ENCODE data around the gene STYX.

STYX gene

DNA sequence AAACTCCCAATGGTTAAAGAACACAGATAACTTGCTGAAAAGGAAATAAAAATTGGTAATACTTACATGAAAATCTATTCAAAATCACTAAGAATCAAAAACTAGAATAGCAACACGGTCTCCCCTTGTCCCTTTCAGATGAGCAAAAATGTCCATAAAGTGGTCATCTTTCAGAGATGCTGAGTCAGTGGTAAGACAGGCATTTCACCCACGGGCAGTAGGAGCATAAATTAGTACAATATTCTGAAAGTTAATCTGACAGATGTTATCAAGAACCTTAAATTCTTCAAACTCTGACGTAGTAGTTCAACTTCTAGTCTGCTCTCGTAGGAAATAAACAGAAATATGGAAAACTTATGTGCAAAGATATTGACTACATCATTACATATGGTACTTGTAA is 94.5 kb downstream of the STYX start:
- TF ChIP-seq, protein P1, sequence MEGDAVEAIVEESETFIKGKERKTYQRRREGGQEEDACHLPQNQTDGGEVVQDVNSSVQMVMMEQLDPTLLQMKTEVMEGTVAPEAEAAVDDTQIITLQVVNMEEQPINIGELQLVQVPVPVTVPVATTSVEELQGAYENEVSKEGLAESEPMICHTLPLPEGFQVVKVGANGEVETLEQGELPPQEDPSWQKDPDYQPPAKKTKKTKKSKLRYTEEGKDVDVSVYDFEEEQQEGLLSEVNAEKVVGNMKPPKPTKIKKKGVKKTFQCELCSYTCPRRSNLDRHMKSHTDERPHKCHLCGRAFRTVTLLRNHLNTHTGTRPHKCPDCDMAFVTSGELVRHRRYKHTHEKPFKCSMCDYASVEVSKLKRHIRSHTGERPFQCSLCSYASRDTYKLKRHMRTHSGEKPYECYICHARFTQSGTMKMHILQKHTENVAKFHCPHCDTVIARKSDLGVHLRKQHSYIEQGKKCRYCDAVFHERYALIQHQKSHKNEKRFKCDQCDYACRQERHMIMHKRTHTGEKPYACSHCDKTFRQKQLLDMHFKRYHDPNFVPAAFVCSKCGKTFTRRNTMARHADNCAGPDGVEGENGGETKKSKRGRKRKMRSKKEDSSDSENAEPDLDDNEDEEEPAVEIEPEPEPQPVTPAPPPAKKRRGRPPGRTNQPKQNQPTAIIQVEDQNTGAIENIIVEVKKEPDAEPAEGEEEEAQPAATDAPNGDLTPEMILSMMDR (IDR thresholded peaks at IDR 0.05; ENCODE audit: insufficient read depth, missing control alignments): no peak
- FAIRE-seq (no peak), DNase-seq (ENCODE audit: insufficient read length, low spot score) (no peak)

All from D721Med (cell line).